ENCODE measurements around the gene TAS1R2.

DNA sequence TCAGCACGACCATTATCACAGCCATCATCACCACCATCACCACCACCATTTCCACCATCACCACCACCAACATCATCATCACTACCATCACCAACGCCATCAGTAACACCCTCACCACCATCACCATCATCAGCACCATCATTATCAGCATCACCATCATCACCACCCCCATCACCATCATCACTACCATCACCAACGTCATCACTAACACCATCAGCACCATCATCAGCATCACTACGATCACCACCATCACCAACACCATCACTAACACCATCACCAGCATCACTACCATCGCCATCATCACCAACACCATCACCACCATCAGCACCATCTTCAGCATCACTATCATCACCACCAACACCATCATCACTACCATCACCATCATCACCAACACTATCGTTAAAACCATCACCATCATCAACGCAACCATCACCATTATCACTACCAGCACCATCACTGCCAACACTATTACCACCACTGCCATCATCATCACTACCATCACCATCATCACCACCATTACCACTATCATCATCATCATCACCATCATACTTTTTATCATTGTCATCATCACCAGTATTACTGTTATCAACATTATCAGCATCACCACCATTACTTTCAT, 1.3 kb downstream of the TAS1R2 start:
- TF ChIP-seq, protein P1, sequence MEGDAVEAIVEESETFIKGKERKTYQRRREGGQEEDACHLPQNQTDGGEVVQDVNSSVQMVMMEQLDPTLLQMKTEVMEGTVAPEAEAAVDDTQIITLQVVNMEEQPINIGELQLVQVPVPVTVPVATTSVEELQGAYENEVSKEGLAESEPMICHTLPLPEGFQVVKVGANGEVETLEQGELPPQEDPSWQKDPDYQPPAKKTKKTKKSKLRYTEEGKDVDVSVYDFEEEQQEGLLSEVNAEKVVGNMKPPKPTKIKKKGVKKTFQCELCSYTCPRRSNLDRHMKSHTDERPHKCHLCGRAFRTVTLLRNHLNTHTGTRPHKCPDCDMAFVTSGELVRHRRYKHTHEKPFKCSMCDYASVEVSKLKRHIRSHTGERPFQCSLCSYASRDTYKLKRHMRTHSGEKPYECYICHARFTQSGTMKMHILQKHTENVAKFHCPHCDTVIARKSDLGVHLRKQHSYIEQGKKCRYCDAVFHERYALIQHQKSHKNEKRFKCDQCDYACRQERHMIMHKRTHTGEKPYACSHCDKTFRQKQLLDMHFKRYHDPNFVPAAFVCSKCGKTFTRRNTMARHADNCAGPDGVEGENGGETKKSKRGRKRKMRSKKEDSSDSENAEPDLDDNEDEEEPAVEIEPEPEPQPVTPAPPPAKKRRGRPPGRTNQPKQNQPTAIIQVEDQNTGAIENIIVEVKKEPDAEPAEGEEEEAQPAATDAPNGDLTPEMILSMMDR (IDR thresholded peaks at IDR 0.05) = no peak
- no peak for TF ChIP-seq POLR2A (IDR thresholded peaks at IDR 0.05)

Data from adrenal gland (tissue), 5 donors.